ENCODE data around the gene PITRM1.
"Not testable (repeated sequence)": the region's sequence is repeated elsewhere in the genome, so short reads cannot be mapped to it uniquely, and the experiment has no call there.

DNA sequence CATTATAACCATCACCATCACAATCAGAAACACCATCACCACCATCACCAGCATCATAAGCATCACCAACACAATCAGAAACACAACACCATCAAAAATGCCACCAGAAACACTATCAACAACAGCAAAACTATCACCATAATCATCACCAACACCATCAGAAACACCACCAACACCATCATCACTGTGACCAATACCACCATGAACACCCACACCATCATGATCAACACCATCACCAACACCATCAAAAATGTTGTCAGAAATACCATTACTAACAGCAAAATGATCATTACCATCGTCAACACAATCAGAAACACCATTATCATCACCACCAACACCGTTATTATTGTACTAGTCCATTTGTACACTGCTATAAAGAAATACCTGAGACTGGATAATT, 49.0 kb upstream of the PITRM1 start:
- TF ChIP-seq POLR2A (IDR thresholded peaks at IDR 0.05; ENCODE audit: low read depth, low read length); TAF1 (IDR thresholded peaks at IDR 0.05; ENCODE audit: borderline replicate concordance, low read depth, low read length): not testable (repeated sequence)
